ENCODE results near the gene PLEKHA6. TPM values are rescaled to one million over a fixed set of nuclear protein-coding genes. Genes with fewer than 3 reads are reported as not detected.

The PLEKHA6 gene
- total and polyA plus RNA-seq, 8 donors = 5.1 to 24.4 (median 16.1) TPM

DNA sequence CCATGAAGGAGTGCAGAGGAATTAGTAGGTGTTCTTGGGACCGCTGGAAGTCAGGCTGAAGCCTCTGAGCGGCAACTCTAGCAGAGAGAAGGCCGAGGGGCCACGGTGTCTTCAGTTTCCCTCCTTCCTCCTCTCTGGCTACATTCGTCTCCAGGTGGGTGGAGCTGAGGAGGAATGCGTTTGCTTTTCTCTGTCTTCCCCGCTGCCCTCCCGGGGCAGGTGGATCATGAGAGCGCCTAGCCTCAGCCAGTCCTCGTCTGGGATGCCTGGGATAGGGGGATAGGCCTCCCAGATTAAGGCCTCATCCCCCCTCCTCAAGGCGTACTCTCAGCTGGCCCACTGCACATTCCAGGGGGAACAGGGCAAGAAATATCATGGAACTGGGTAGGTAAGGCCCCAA is 138.5 kb downstream of the PLEKHA6 start:
- H3K4me3 ChIP-seq = no peak overlapping the region
- TF ChIP-seq, protein P1, sequence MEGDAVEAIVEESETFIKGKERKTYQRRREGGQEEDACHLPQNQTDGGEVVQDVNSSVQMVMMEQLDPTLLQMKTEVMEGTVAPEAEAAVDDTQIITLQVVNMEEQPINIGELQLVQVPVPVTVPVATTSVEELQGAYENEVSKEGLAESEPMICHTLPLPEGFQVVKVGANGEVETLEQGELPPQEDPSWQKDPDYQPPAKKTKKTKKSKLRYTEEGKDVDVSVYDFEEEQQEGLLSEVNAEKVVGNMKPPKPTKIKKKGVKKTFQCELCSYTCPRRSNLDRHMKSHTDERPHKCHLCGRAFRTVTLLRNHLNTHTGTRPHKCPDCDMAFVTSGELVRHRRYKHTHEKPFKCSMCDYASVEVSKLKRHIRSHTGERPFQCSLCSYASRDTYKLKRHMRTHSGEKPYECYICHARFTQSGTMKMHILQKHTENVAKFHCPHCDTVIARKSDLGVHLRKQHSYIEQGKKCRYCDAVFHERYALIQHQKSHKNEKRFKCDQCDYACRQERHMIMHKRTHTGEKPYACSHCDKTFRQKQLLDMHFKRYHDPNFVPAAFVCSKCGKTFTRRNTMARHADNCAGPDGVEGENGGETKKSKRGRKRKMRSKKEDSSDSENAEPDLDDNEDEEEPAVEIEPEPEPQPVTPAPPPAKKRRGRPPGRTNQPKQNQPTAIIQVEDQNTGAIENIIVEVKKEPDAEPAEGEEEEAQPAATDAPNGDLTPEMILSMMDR (IDR thresholded peaks at IDR 0.05) = no peak

DNA sequence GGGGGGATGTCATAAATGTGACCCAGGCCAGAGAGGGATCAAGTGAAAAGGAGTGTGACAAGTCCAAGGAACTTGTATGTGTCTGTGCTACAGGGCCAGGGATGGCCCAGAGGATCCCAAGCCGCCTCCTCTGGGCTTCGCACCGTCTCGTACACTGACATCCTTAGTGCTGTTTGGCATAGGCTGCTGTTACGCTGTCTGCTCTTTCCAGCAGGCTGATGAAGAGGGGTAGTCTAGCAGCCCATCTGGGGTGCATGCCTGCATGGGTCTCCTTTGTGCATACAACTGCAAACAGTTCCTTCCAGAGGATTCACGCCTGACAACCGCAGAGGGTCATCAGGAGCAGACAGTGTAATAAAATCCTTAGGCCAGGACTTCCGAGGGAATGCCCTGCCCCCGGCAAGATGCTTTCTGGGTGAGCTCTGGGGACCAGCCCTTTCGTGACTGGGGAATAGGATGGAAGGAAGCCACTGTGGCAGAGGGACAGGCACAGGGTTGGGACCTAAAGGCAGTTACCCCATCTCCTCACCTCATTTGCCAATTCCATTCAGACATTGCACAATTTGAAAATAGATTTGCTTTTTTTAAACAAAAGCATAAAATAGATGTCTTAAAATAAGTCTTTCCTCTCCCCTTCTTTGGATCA is 139.6 kb downstream of the PLEKHA6 start:
- no peak for ATAC-seq
- intact Hi-C loops (cut with DNase I) = no loop called here

More for the DNA sequence above, 138.5 kb downstream of the PLEKHA6 start:
- H3K36me3 ChIP-seq = no peaks in the 10 kb centered on the region
- H3K9me3 ChIP-seq = no peaks in the 10 kb centered on the region
- ATAC-seq (no peak), DNase-seq (no peak)
- H3K27ac ChIP-seq = no peak overlapping the region
- H3K27me3 ChIP-seq = no peaks in the 10 kb centered on the region
- intact Hi-C loops (cut with DNase I) = no loop called here
- no peaks in the 10 kb centered on the region for H3K4me1 ChIP-seq

DNA sequence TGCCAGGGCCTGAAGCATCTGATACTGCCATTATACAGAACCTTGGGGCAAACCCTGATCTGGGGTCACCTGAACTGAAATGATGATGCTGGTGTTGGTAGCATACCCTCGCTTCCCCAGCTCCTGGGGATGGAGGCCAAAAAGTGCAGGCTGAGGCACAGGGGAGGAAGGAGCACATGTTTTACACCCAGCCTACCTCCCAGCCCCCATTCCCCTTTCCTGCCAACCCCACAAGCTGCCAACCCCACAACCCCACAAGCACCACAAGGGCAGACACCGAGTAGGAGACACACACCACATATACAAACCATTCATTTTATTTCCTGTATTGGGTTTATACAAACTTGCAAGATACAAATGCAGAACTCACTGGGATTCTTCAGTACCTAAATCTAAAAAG is 141.2 kb downstream of the PLEKHA6 start:
- Histone ChIP-seq H3K4me1 (peaks cover 7% of the 10 kb centered on the region in 2 donors), H3K4me3 (no peak overlapping the region), H3K36me3 (no peaks in the 10 kb centered on the region), H3K27me3 (peaks cover 0 to 7% of the 10 kb centered on the region in 2 donors), H3K9me3 (no peaks in the 10 kb centered on the region), H3K27ac (no peak overlapping the region)
- intact Hi-C loops (cut with DNase I) = no loop called here
- DNase-seq = no peak
- no peak for ATAC-seq
- TF ChIP-seq, protein P1 (IDR thresholded peaks at IDR 0.05) = no peak

More for the DNA sequence above, 139.6 kb downstream of the PLEKHA6 start:
- H3K9me3 ChIP-seq = no peaks in the 10 kb centered on the region
- DNase-seq = no peak
- TF ChIP-seq, protein P1 (IDR thresholded peaks at IDR 0.05) = no peak
- H3K27me3 ChIP-seq = no peaks in the 10 kb centered on the region
- H3K4me3 ChIP-seq = no peak overlapping the region
- H3K36me3 ChIP-seq = no peaks in the 10 kb centered on the region
- H3K4me1 ChIP-seq = no peaks in the 10 kb centered on the region
- H3K27ac ChIP-seq = no peak overlapping the region

DNA sequence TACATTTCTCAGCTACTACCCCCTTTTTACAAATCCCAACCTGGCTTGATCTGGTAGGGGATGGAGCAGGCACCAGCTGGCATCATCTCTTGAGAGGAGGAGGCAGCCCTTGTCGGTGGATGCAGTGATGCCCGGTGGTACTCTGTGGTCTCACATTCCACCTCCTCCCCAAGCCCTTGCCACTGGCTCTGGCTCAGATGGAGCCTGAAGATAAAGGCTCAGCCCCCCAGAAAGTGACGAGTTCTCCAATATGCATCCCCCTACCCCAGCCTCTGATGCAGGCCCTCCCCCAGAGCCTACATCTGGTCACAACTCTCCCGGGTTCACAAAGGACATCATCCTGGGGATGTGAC is 142.1 kb downstream of the PLEKHA6 start:
- intact Hi-C loops (cut with DNase I) = no loop called here
- no peak overlapping the region for H3K27ac ChIP-seq

DNA sequence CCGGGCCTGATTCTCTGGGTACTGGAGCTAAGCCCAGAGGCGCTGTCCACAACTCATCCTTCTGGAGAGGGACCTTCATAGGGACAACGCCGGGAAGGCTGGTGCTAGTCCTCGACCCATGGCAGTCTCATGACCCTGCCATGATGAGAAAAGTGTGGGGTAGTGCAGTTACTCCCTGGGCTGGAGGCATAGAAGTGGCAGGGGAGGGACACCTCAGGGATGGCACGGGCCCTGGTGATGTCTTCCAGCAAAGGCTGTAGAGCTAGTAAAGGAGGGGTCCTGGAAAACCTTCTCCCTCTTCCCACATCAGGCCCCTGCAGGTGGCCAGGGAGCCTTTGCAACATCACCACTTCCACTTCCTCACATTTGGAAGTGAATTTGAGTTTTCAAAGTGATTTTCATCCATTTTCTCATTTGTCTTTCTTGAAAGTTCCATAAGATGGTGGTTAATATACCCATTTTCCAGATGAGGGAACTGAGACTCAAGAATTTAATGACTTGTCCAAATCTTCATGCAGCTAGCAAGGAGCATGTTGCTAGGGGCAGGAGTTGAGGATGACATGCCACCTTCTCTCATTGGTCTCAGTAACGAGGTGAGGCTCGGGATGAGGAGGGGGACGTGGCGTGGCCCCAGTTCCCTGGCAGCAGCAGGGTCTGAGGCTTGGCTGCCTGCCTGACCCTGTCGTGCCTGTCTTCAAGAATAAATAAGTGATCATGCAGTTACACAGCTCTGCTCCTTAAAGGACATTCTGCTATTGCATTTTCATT is 142.7 kb downstream of the PLEKHA6 start:
- intact Hi-C loops (cut with DNase I) = no loop called here
- DNase-seq = no peak
- TF ChIP-seq, protein P1 (IDR thresholded peaks at IDR 0.05) = no peak

More for the DNA sequence above, 142.1 kb downstream of the PLEKHA6 start:
- ATAC-seq (no peak), DNase-seq (no peak)
- TF ChIP-seq, protein P1 (IDR thresholded peaks at IDR 0.05) = no peak
- Histone ChIP-seq H3K27me3 (peaks cover 0 to 10% of the 10 kb centered on the region in 2 donors), H3K9me3 (no peaks in the 10 kb centered on the region), H3K36me3 (no peaks in the 10 kb centered on the region), H3K4me1 (peaks cover 7% of the 10 kb centered on the region in 2 donors), H3K4me3 (no peak overlapping the region)

More for the DNA sequence above, 142.7 kb downstream of the PLEKHA6 start:
- Histone ChIP-seq H3K4me1 (peaks cover 7% of the 10 kb centered on the region in 2 donors), H3K27ac (no peak overlapping the region), H3K27me3 (peaks cover 0 to 10% of the 10 kb centered on the region in 2 donors), H3K4me3 (no peak overlapping the region), H3K36me3 (no peaks in the 10 kb centered on the region), H3K9me3 (no peaks in the 10 kb centered on the region)
- ATAC-seq = no peak
